ENCODE results near the gene PCDH15.

The PCDH15 gene

GRCh38 chr10:54708021-54708420 lies 93.0 kb downstream of the PCDH15 start:
- no peak for DNase-seq (ENCODE audit: low spot score)

GRCh38 chr10:54702583-54703485 lies 98.2 kb downstream of the PCDH15 start:
- DNase-seq (ENCODE audit: low spot score), result no peak

GRCh38 chr10:54691331-54691730 lies 109.7 kb downstream of the PCDH15 start:
- no peak for DNase-seq (ENCODE audit: low spot score)

GRCh38 chr10:54682554-54682953 lies 118.5 kb downstream of the PCDH15 start:
- DNase-seq (ENCODE audit: low spot score), result no peak

- DNase-seq (ENCODE audit: low spot score), result no peak
Measured at GRCh38 chr10:54681136-54681535, 119.9 kb downstream of the PCDH15 start.

- no peak for DNase-seq (ENCODE audit: low spot score)
Measured at GRCh38 chr10:54667136-54667535, 133.9 kb downstream of the PCDH15 start.

- no peak for DNase-seq (ENCODE audit: low spot score)
Measured at GRCh38 chr10:54666192-54666591, 134.8 kb downstream of the PCDH15 start.

GRCh38 chr10:54665095-54665494 lies 135.9 kb downstream of the PCDH15 start:
- DNase-seq (ENCODE audit: low spot score), result no peak

- no peak for DNase-seq (ENCODE audit: low spot score)
Measured at GRCh38 chr10:54660397-54660796, 140.6 kb downstream of the PCDH15 start.

- no peak for DNase-seq (ENCODE audit: low spot score)
Measured at GRCh38 chr10:54656643-54657042, 144.4 kb downstream of the PCDH15 start.

GRCh38 chr10:54653518-54653917 lies 147.5 kb downstream of the PCDH15 start:
- no peak for DNase-seq (ENCODE audit: low spot score)

GRCh38 chr10:54650547-54650946 lies 150.5 kb downstream of the PCDH15 start:
- DNase-seq (ENCODE audit: low spot score), result no peak

- no peak for DNase-seq (ENCODE audit: low spot score)
Measured at GRCh38 chr10:54622017-54622416, 179.0 kb downstream of the PCDH15 start.

GRCh38 chr10:54620352-54620751 lies 180.7 kb downstream of the PCDH15 start:
- DNase-seq (ENCODE audit: low spot score), result no peak

- DNase-seq (ENCODE audit: low spot score), result no peak
Measured at GRCh38 chr10:54614072-54614471, 187.0 kb downstream of the PCDH15 start.

GRCh38 chr10:54613162-54613561 lies 187.9 kb downstream of the PCDH15 start:
- peak; percentile 12 for DNase-seq (ENCODE audit: low spot score)

GRCh38 chr10:54609423-54609822 lies 191.6 kb downstream of the PCDH15 start:
- DNase-seq (ENCODE audit: low spot score), result no peak

GRCh38 chr10:54607983-54608382 lies 193.0 kb downstream of the PCDH15 start:
- no peak for DNase-seq (ENCODE audit: low spot score)

- no peak for DNase-seq (ENCODE audit: low spot score)
Measured at GRCh38 chr10:54594289-54594688, 206.7 kb downstream of the PCDH15 start.

GRCh38 chr10:54587971-54588370 lies 213.1 kb downstream of the PCDH15 start:
- DNase-seq (ENCODE audit: low spot score), result no peak

GRCh38 chr10:54585572-54585971 lies 215.5 kb downstream of the PCDH15 start:
- DNase-seq (ENCODE audit: low spot score), result no peak

- DNase-seq (ENCODE audit: low spot score), result no peak
Measured at GRCh38 chr10:54577682-54578081, 223.3 kb downstream of the PCDH15 start.

- DNase-seq (ENCODE audit: low spot score), result no peak
Measured at GRCh38 chr10:54576541-54576940, 224.5 kb downstream of the PCDH15 start.

- DNase-seq (ENCODE audit: low spot score), result peak; percentile 1
Measured at GRCh38 chr10:54559498-54559897, 241.5 kb downstream of the PCDH15 start.
